ENCODE data around the gene NFIB. TPM values are rescaled to one million over a fixed set of nuclear protein-coding genes. Genes with fewer than 3 reads are reported as not detected.

The NFIB gene
- total RNA-seq, 1 donor from 2014 or later: 99.9 TPM

GRCh38 chr9:14221119-14221518 is 92.8 kb downstream of the NFIB start:
- Histone ChIP-seq H3K36me3 (no peaks in the 10 kb centered on the region), H3K4me1 (peaks cover 6 to 31% of the 10 kb centered on the region in 2 donors), H3K9me3 (no peaks in the 10 kb centered on the region), H3K4me3 (no peak overlapping the region), H3K27ac (peak overlapping the region; percentile 49 to 64), H3K27me3 (no peaks in the 10 kb centered on the region)
- intact Hi-C loops (cut with DNase I): loop anchor here (5.0 kb wide), 1 partner anchor 91 kb away; the partner anchor contains the start of gene NFIB
- no peak for DNase-seq (ENCODE audit: low spot score in 2 of 2)
- no peak for TF ChIP-seq CTCF (IDR thresholded peaks at IDR 0.05)

GRCh38 chr9:14220256-14220655 is 93.7 kb downstream of the NFIB start:
- Histone ChIP-seq H3K4me3 (no peak overlapping the region), H3K4me1 (peaks cover 6 to 33% of the 10 kb centered on the region in 2 donors), H3K9me3 (no peaks in the 10 kb centered on the region), H3K27me3 (no peaks in the 10 kb centered on the region), H3K36me3 (no peaks in the 10 kb centered on the region), H3K27ac (peak overlapping the region; percentile 14 to 34)
- no peak for DNase-seq (ENCODE audit: low spot score in 2 of 2)
- no peak for TF ChIP-seq CTCF (IDR thresholded peaks at IDR 0.05)
- intact Hi-C loops (cut with DNase I): loop anchor here (5.0 kb wide), 1 partner anchor 92 kb away; the partner anchor contains the start of gene NFIB

GRCh38 chr9:14219850-14220249 is 94.1 kb downstream of the NFIB start:
- Histone ChIP-seq H3K9me3 (no peaks in the 10 kb centered on the region), H3K4me1 (peaks cover 6 to 33% of the 10 kb centered on the region in 2 donors), H3K4me3 (no peak overlapping the region), H3K27ac (peak overlapping the region; percentile 14 to 34), H3K36me3 (no peaks in the 10 kb centered on the region), H3K27me3 (no peaks in the 10 kb centered on the region)
- intact Hi-C loops (cut with DNase I): loop anchor here (2.0 to 5.0 kb wide), 2 partner anchors 21 to 92 kb away; partner anchors contain the start of gene NFIB
- no peak for TF ChIP-seq CTCF (IDR thresholded peaks at IDR 0.05)
- DNase-seq (ENCODE audit: low spot score in 2 of 2): no peak

- DNase-seq (ENCODE audit: low spot score in 2 of 2): no peak
- H3K27ac ChIP-seq: peak overlapping the region; percentile 5 to 44
- intact Hi-C loops (cut with DNase I): loop anchor here (2.0 kb wide), 1 partner anchor 19 kb away; no protein-coding TSS in a partner anchor
- no peaks in the 10 kb centered on the region for H3K9me3 ChIP-seq
- H3K36me3 ChIP-seq: no peaks in the 10 kb centered on the region
- peaks cover 6 to 33% of the 10 kb centered on the region in 2 donors for H3K4me1 ChIP-seq
- no peak for TF ChIP-seq CTCF (IDR thresholded peaks at IDR 0.05)
- no peaks in the 10 kb centered on the region for H3K27me3 ChIP-seq
- H3K4me3 ChIP-seq: no peak overlapping the region
These were observed 95.7 kb downstream of the NFIB start for GRCh38 chr9:14218253-14218652.

GRCh38 chr9:14216612-14217194 is 97.2 kb downstream of the NFIB start:
- H3K9me3 ChIP-seq: no peaks in the 10 kb centered on the region
- DNase-seq (ENCODE audit: low spot score in 2 of 2): no peak
- no peaks in the 10 kb centered on the region for H3K27me3 ChIP-seq
- intact Hi-C loops (cut with DNase I): no loop called here
- H3K27ac ChIP-seq: peak overlapping the region in 1 of 2 donors; percentile 17
- H3K4me1 ChIP-seq: peaks cover 6 to 29% of the 10 kb centered on the region in 2 donors
- H3K36me3 ChIP-seq: no peaks in the 10 kb centered on the region
- TF ChIP-seq CTCF (IDR thresholded peaks at IDR 0.05): no peak
- H3K4me3 ChIP-seq: no peak overlapping the region
